Loucy (cell line): ENCODE measurements around the gene CEP63.

ENCODE experiments used
- H2AFZ ChIP-seq: fragments of 200-600 bp; sonication (generic); 2 replicates; pipeline ENCODE4 v1.6.0; 2016; ENCODE audit warnings: antibody characterized with exemption, mild to moderate bottlenecking, low read length, moderate library complexity
- H3F3A ChIP-seq: fragments of 200-600 bp; 2 replicates; pipeline ENCODE4 v1.6.0; 2016; ENCODE audit warnings: antibody characterized with exemption, low read depth, mild to moderate bottlenecking
- H3K27me3 ChIP-seq: fragments of 200-600 bp; sonication (generic); 2 replicates; pipeline ENCODE4 v1.6.1; 2014; ENCODE audit warnings: low read length, mild to moderate bottlenecking; ENCODE audit not compliant: insufficient read depth, poor library complexity, severe bottlenecking
- H3K36me3 ChIP-seq: fragments of 200-600 bp; sonication (generic); 2 replicates; pipeline ENCODE4 v1.6.1; 2016; ENCODE audit warnings: low read length; ENCODE audit not compliant: insufficient read depth
- H3K4me1 ChIP-seq: fragments of 200-600 bp; sonication (generic); 2 replicates; pipeline ENCODE4 v1.5.1; 2014; ENCODE audit warnings: low read length, mild to moderate bottlenecking; ENCODE audit not compliant: insufficient read depth, poor library complexity, severe bottlenecking
- H3K4me2 ChIP-seq: fragments of 200-600 bp; sonication (generic); 2 replicates; pipeline ENCODE4 v1.6.0; 2014; ENCODE audit warnings: antibody characterized with exemption, low read length, low read depth, mild to moderate bottlenecking; ENCODE audit not compliant: poor library complexity, severe bottlenecking
- H3K4me3 ChIP-seq: fragments of 200-600 bp; sonication (generic); 2 replicates; pipeline ENCODE4 v1.5.1; 2014; ENCODE audit warnings: low read length, mild to moderate bottlenecking, mixed read lengths; ENCODE audit not compliant: poor library complexity, severe bottlenecking
- H3K79me2 ChIP-seq: fragments of 200-600 bp; sonication (generic); 2 replicates; pipeline ENCODE4 v1.6.1; 2014; ENCODE audit warnings: low read length; ENCODE audit not compliant: insufficient read depth
- H3K9ac ChIP-seq: fragments of 200-600 bp; sonication (generic); 2 replicates; pipeline ENCODE4 v1.6.0; 2014; ENCODE audit warnings: mild to moderate bottlenecking, low read depth, low read length, moderate library complexity; ENCODE audit not compliant: poor library complexity, severe bottlenecking
- H3K9me2 ChIP-seq: fragments of 200-600 bp; sonication (generic); replicated peaks from 2 replicates; pipeline ENCODE4 v1.6.1; 2016; ENCODE audit warnings: low read depth, low read length, mixed read lengths
- H3K9me3 ChIP-seq: fragments of 200-600 bp; sonication (generic); 2 replicates; pipeline ENCODE4 v1.6.1; 2014; ENCODE audit warnings: mild to moderate bottlenecking, antibody characterized with exemption, low read length, low read depth; ENCODE audit not compliant: insufficient read depth
- H4K20me1 ChIP-seq: fragments of 200-600 bp; sonication (generic); 2 replicates; pipeline ENCODE4 v1.6.0; 2014; ENCODE audit warnings: antibody characterized with exemption, low read length, mild to moderate bottlenecking; ENCODE audit not compliant: insufficient read depth, poor library complexity, severe bottlenecking
- EZH2phosphoT487 ChIP-seq: fragments of 200-600 bp; IDR thresholded peaks from 2 replicates; pipeline ENCODE4 v1.6.1; 2018; ENCODE audit warnings: antibody characterized with exemption, mild to moderate bottlenecking, moderate library complexity, borderline replicate concordance
- TF ChIP-seq, protein P1 (sequence below): fragments of 200-600 bp; sonication (generic); conservative IDR thresholded peaks from 2 replicates; pipeline ENCODE4 v1.5.1; 2014; ENCODE audit warnings: mild to moderate bottlenecking, antibody characterized with exemption, low read length

The CEP63 gene

DNA sequence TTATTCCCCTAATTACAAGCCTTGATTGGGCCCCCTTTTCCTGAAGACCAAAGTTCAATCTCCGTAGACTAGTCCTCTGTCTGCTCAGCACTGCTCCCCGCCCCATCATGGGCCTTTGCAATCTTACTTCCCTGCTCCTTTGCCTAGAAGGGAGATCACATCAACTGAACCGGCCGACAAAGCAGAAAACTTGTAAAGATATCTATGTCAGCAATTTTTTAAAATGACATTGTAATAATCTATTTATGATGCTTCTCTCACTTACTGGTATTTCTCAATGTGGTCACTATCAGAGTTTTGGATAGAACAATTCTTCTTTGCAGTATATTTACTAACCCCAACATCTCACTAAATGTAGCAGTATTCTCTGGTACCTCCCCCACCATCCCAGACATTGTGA, 17.3 kb upstream of the CEP63 start:
- no peaks in the 10 kb centered on the region for H3K27me3 ChIP-seq
- H2AFZ ChIP-seq = no peak overlapping the region
- no peak overlapping the region for H3K4me2 ChIP-seq
- H4K20me1 ChIP-seq = no peaks in the 10 kb centered on the region
- no peaks in the 10 kb centered on the region for H3K9me3 ChIP-seq
- H3F3A ChIP-seq = no peaks in the 10 kb centered on the region
- H3K79me2 ChIP-seq = no peaks in the 10 kb centered on the region
- no peaks in the 10 kb centered on the region for H3K9me2 ChIP-seq
- H3K9ac ChIP-seq = no peak overlapping the region
- no peaks in the 10 kb centered on the region for H3K4me1 ChIP-seq
- H3K36me3 ChIP-seq = no peaks in the 10 kb centered on the region
- no peak for TF ChIP-seq EZH2phosphoT487
- TF ChIP-seq, protein P1, sequence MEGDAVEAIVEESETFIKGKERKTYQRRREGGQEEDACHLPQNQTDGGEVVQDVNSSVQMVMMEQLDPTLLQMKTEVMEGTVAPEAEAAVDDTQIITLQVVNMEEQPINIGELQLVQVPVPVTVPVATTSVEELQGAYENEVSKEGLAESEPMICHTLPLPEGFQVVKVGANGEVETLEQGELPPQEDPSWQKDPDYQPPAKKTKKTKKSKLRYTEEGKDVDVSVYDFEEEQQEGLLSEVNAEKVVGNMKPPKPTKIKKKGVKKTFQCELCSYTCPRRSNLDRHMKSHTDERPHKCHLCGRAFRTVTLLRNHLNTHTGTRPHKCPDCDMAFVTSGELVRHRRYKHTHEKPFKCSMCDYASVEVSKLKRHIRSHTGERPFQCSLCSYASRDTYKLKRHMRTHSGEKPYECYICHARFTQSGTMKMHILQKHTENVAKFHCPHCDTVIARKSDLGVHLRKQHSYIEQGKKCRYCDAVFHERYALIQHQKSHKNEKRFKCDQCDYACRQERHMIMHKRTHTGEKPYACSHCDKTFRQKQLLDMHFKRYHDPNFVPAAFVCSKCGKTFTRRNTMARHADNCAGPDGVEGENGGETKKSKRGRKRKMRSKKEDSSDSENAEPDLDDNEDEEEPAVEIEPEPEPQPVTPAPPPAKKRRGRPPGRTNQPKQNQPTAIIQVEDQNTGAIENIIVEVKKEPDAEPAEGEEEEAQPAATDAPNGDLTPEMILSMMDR = no peak
- H3K4me3 ChIP-seq = no peak overlapping the region

DNA sequence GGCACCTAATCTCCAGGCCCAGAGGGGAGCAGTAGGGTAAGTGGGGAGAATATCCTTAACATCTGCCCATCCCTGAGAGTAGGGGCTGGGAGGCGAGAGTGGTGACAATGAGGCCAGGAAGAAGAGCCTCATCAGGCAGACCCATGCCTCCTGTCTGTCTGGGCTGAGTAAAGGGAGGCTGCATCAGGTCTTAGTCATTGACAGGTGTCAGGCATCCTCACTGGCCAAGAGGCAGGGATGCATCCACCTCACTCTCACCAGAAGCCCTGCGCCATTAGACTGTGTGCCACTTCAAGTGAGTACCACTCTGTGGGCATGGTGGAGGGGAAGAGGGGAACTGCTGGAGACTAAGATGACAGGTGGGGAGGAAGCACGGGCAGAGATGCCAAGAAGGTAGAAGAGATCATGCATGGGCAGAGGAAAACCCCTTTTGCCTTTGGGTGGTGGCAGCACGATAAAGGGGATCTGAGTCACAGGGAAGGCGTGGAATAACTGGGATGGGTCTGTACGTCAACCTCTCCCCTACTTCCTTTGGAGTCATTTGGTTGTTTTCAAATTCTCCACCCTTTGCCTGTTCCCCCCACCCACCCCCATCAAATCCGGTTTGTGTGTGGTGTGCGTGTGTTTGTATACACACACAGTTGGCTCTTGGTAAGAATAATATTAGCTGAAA, 14.2 kb upstream of the CEP63 start:
- no peaks in the 10 kb centered on the region for H3F3A ChIP-seq
- no peaks in the 10 kb centered on the region for H3K9me2 ChIP-seq
- no peak overlapping the region for H3K4me2 ChIP-seq
- no peaks in the 10 kb centered on the region for H3K9me3 ChIP-seq
- peaks cover 1% of the 10 kb centered on the region; the same call in 1 of the 2 replicates for H3K36me3 ChIP-seq
- H3K79me2 ChIP-seq = no peaks in the 10 kb centered on the region
- no peaks in the 10 kb centered on the region for H3K4me1 ChIP-seq
- no peak overlapping the region for H2AFZ ChIP-seq
- no peak overlapping the region for H3K9ac ChIP-seq
- TF ChIP-seq, protein P1 = no peak
- no peak for TF ChIP-seq EZH2phosphoT487
- no peak overlapping the region for H3K4me3 ChIP-seq
- no peaks in the 10 kb centered on the region for H3K27me3 ChIP-seq
- no peaks in the 10 kb centered on the region for H4K20me1 ChIP-seq

DNA sequence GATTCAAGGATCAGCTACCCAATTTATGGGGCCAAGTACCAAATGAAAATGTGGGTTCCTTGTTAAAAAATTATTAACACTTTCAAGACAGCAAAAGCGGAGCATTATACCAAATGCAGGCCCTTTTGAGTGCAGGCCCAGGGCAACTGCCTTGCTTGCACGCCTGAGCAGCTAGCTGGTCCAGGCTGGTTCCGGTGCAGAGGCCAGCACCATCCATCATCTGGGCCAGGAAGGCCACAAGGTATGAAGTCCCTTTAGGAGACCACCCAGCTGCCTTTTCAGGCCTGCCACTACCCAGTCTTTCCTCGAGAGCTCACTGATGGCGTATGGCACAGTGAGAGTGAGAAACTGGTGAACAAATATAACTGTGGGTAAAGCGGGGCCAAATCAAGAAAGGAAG, 13.0 kb upstream of the CEP63 start:
- Histone ChIP-seq H3K9me2 (no peaks in the 10 kb centered on the region), H3K9ac (no peak overlapping the region)

More for the DNA sequence above, 13.0 kb upstream of the CEP63 start:
- H3K9me3 ChIP-seq = no peaks in the 10 kb centered on the region
- H3K79me2 ChIP-seq = no peaks in the 10 kb centered on the region
- H3K4me1 ChIP-seq = no peaks in the 10 kb centered on the region
- no peaks in the 10 kb centered on the region for H3F3A ChIP-seq
- H3K4me2 ChIP-seq = no peak overlapping the region
- TF ChIP-seq, protein P1 = no peak
- no peak for TF ChIP-seq EZH2phosphoT487
- no peak overlapping the region for H2AFZ ChIP-seq
- H3K36me3 ChIP-seq = peaks cover 12% of the 10 kb centered on the region; the same call in 1 of the 2 replicates
- no peaks in the 10 kb centered on the region for H3K27me3 ChIP-seq
- no peak overlapping the region for H3K4me3 ChIP-seq
- H4K20me1 ChIP-seq = no peaks in the 10 kb centered on the region
